Mucosa of stomach (tissue), 1 donor: Measurements from ENCODE around the gene ZNF169.
"Not testable (repeated sequence)": the region's sequence is repeated elsewhere in the genome, so short reads cannot be mapped to it uniquely, and the experiment has no call there.

Experiments used
- H3K27me3 ChIP-seq: one replicate; pipeline ENCODE4 v1.7.0; 2013; ENCODE audit warnings: mild to moderate bottlenecking, low read length; ENCODE audit not compliant: control insufficient read depth, insufficient read depth
- H3K36me3 ChIP-seq: one replicate; pipeline ENCODE4 v1.7.0; 2013; ENCODE audit warnings: low read length; ENCODE audit not compliant: control insufficient read depth, insufficient read depth
- H3K4me1 ChIP-seq: one replicate; pipeline ENCODE4 v1.7.0; 2013; ENCODE audit warnings: mild to moderate bottlenecking, low read length; ENCODE audit not compliant: control insufficient read depth, insufficient read depth
- H3K4me3 ChIP-seq: one replicate; pipeline ENCODE4 v1.7.0; 2013; ENCODE audit warnings: low read length
- H3K9ac ChIP-seq: one replicate; pipeline ENCODE4 v1.7.0; 2013; ENCODE audit warnings: mild to moderate bottlenecking, low read length, moderate library complexity
- H3K9me3 ChIP-seq: one replicate; pipeline ENCODE4 v1.7.0; 2013; ENCODE audit warnings: mild to moderate bottlenecking, low read length, moderate library complexity; ENCODE audit not compliant: control insufficient read depth
- donor health status: Pancreatic carcinoma.

Gene ZNF169

GRCh38 chr9:94256007-94256406 lies 3.1 kb upstream of the ZNF169 start:
- Histone ChIP-seq H3K27me3 (no peaks in the 10 kb centered on the region), H3K4me3 (no peak overlapping the region), H3K4me1 (peaks cover 8% of the 10 kb centered on the region), H3K36me3 (no peaks in the 10 kb centered on the region), H3K9me3 (no peaks in the 10 kb centered on the region), H3K9ac (no peak overlapping the region)

GRCh38 chr9:94265626-94266402 lies 6.7 kb downstream of the ZNF169 start:
- not testable (repeated sequence) for H3K9me3 ChIP-seq, H3K4me1 ChIP-seq, H3K36me3 ChIP-seq, H3K27me3 ChIP-seq, H3K4me3 ChIP-seq, H3K9ac ChIP-seq

- Histone ChIP-seq H3K27me3 (no peaks in the 10 kb centered on the region), H3K9ac (no peak overlapping the region), H3K36me3 (no peaks in the 10 kb centered on the region), H3K4me1 (peaks cover 4% of the 10 kb centered on the region), H3K4me3 (no peak overlapping the region), H3K9me3 (no peaks in the 10 kb centered on the region)
Observed at GRCh38 chr9:94269264-94269663, 10.2 kb downstream of the ZNF169 start.

GRCh38 chr9:94270009-94270408 lies 10.9 kb downstream of the ZNF169 start:
- Histone ChIP-seq H3K4me3 (no peak overlapping the region), H3K9me3 (no peaks in the 10 kb centered on the region), H3K4me1 (peaks cover 4% of the 10 kb centered on the region), H3K27me3 (no peaks in the 10 kb centered on the region), H3K36me3 (no peaks in the 10 kb centered on the region), H3K9ac (no peak overlapping the region)

- not testable (repeated sequence) for H3K4me3 ChIP-seq, H3K27me3 ChIP-seq, H3K9me3 ChIP-seq, H3K4me1 ChIP-seq, H3K36me3 ChIP-seq, H3K9ac ChIP-seq
Observed at GRCh38 chr9:94277029-94277428, 17.9 kb downstream of the ZNF169 start.

- no peak overlapping the region for H3K4me3 ChIP-seq
- no peaks in the 10 kb centered on the region for H3K36me3 ChIP-seq
- H3K9ac ChIP-seq, result no peak overlapping the region
- H3K27me3 ChIP-seq, result no peaks in the 10 kb centered on the region
- H3K4me1 ChIP-seq, result peaks cover 6% of the 10 kb centered on the region
- H3K9me3 ChIP-seq, result no peaks in the 10 kb centered on the region
Observed at GRCh38 chr9:94277885-94278536, 18.9 kb downstream of the ZNF169 start.

- H3K36me3 ChIP-seq, result no peaks in the 10 kb centered on the region
- H3K9ac ChIP-seq, result no peak overlapping the region
- H3K4me1 ChIP-seq, result peaks cover 6% of the 10 kb centered on the region
- H3K4me3 ChIP-seq, result no peak overlapping the region
- H3K27me3 ChIP-seq, result no peaks in the 10 kb centered on the region
- H3K9me3 ChIP-seq, result no peaks in the 10 kb centered on the region
Observed at GRCh38 chr9:94280409-94280989, 21.4 kb downstream of the ZNF169 start.

- H3K9ac ChIP-seq, result no peak overlapping the region
- H3K27me3 ChIP-seq, result no peaks in the 10 kb centered on the region
- H3K9me3 ChIP-seq, result no peaks in the 10 kb centered on the region
- peaks cover 6% of the 10 kb centered on the region for H3K4me1 ChIP-seq
- H3K36me3 ChIP-seq, result no peaks in the 10 kb centered on the region
- H3K4me3 ChIP-seq, result no peak overlapping the region
Observed at GRCh38 chr9:94281101-94281500, 22.0 kb downstream of the ZNF169 start.

GRCh38 chr9:94286116-94286515 lies 27.0 kb downstream of the ZNF169 start:
- H3K4me1 ChIP-seq, result no peaks in the 10 kb centered on the region
- no peak overlapping the region for H3K9ac ChIP-seq
- H3K4me3 ChIP-seq, result no peak overlapping the region
- no peaks in the 10 kb centered on the region for H3K27me3 ChIP-seq
- no peaks in the 10 kb centered on the region for H3K9me3 ChIP-seq
- H3K36me3 ChIP-seq, result no peaks in the 10 kb centered on the region

GRCh38 chr9:94287877-94288513 lies 28.9 kb downstream of the ZNF169 start:
- Histone ChIP-seq H3K4me3 (no peak overlapping the region), H3K4me1 (peaks cover 4% of the 10 kb centered on the region), H3K9ac (no peak overlapping the region), H3K9me3 (no peaks in the 10 kb centered on the region), H3K36me3 (no peaks in the 10 kb centered on the region), H3K27me3 (no peaks in the 10 kb centered on the region)

- Histone ChIP-seq H3K36me3 (no peaks in the 10 kb centered on the region), H3K9me3 (no peaks in the 10 kb centered on the region), H3K9ac (no peak overlapping the region), H3K4me3 (no peak overlapping the region), H3K4me1 (peaks cover 4% of the 10 kb centered on the region), H3K27me3 (no peaks in the 10 kb centered on the region)
Observed at GRCh38 chr9:94289691-94290090, 30.6 kb downstream of the ZNF169 start.

- H3K4me1 ChIP-seq, result peaks cover 16% of the 10 kb centered on the region
- no peak overlapping the region for H3K9ac ChIP-seq
- H3K4me3 ChIP-seq, result no peak overlapping the region
- H3K27me3 ChIP-seq, result no peaks in the 10 kb centered on the region
- H3K9me3 ChIP-seq, result no peaks in the 10 kb centered on the region
- H3K36me3 ChIP-seq, result no peaks in the 10 kb centered on the region
Observed at GRCh38 chr9:94298949-94299599, 40.0 kb downstream of the ZNF169 start.
